HG03342 (cell line): ENCODE results near the gene KIF5A.

ENCODE experiments used
- ATAC-seq: cut with Tn5 transposase; IDR thresholded peaks from one replicate; pipeline ENCODE4 v1.9.1; 2021; ENCODE audit warnings: mild to moderate bottlenecking, moderate library complexity; ENCODE audit not compliant: unreplicated experiment

KIF5A gene

GRCh38 chr12:57518920-57519795 lies 30.7 kb upstream of the KIF5A start:
- no peak for ATAC-seq

- ATAC-seq = peak; percentile 2
Observed at GRCh38 chr12:57519796-57520052, 30.1 kb upstream of the KIF5A start.

GRCh38 chr12:57520053-57520818 lies 29.6 kb upstream of the KIF5A start, which contains the start of gene DDIT3:
DDIT3 (minus strand) TSS chr12:57520514; CDS start chr12:57517406, 3,108 bp downstream.
- ATAC-seq = peak; percentile 64

- no peak for ATAC-seq
Observed at GRCh38 chr12:57521525-57522010, 28.3 kb upstream of the KIF5A start.

- peak; percentile 37 for ATAC-seq
Observed at GRCh38 chr12:57522011-57522886, 27.6 kb upstream of the KIF5A start, which contains the start of gene MBD6. MBD6 (plus strand) TSS chr12:57522824; CDS start chr12:57524304, 1,480 bp downstream.

- no peak for ATAC-seq
Observed at GRCh38 chr12:57522887-57523705, 26.7 kb upstream of the KIF5A start.

- ATAC-seq = no peak
Observed at GRCh38 chr12:57523706-57524614, 25.9 kb upstream of the KIF5A start.

GRCh38 chr12:57524814-57525614 lies 24.8 kb upstream of the KIF5A start:
- no peak for ATAC-seq

GRCh38 chr12:57525615-57526383 lies 24.0 kb upstream of the KIF5A start:
- ATAC-seq = no peak

GRCh38 chr12:57526477-57527126 lies 23.2 kb upstream of the KIF5A start:
- ATAC-seq = no peak

GRCh38 chr12:57527184-57527583 lies 22.7 kb upstream of the KIF5A start:
- no peak for ATAC-seq

- no peak for ATAC-seq
Observed at GRCh38 chr12:57528176-57528575, 21.7 kb upstream of the KIF5A start.

- no peak for ATAC-seq
Observed at GRCh38 chr12:57528831-57529555, 20.9 kb upstream of the KIF5A start.

GRCh38 chr12:57529831-57530230 lies 20.0 kb upstream of the KIF5A start:
- no peak for ATAC-seq

GRCh38 chr12:57530396-57531142 lies 19.3 kb upstream of the KIF5A start:
- no peak for ATAC-seq

GRCh38 chr12:57531836-57532235 lies 18.0 kb upstream of the KIF5A start:
- ATAC-seq = no peak
